Measurements from ENCODE around the gene RABEP1. TPM values are rescaled to one million over a fixed set of nuclear protein-coding genes. Genes with fewer than 3 reads are reported as not detected.
A peak's percentile ranks its signal among the peaks of the same experiment; 100 is the strongest.
"Not testable (repeated sequence)": the region's sequence is repeated elsewhere in the genome, so short reads cannot be mapped to it uniquely, and the experiment has no call there.

RABEP1 gene
- total and polyA plus RNA-seq, 4 donors = 14.9 to 38.2 (median 25.1) TPM

GRCh38 chr17:5425826-5426225 is 143.7 kb downstream of the RABEP1 start:
- H3K9ac ChIP-seq (ENCODE audit: insufficient read depth in 1 of 2, low read length in 2 of 2) = no peak overlapping the region
- no peaks in the 10 kb centered on the region for H3K27me3 ChIP-seq (ENCODE audit: control insufficient read depth in 3 of 3, insufficient read depth in 3 of 3, low read length in 2 of 3)
- H3K27ac ChIP-seq (ENCODE audit: low read depth in 1 of 2, low read length in 1 of 2) = no peak overlapping the region
- DNase-seq (no peak), ATAC-seq (ENCODE audit: insufficient read depth, low FRiP score) (no peak)
- WGBS, 2 donors = 91 to 95% methylated on average over 3 of the region's 3 CpGs
- no peak for TF ChIP-seq CTCF (IDR thresholded peaks at IDR 0.05; ENCODE audit: control extremely low read depth, extremely low read depth)
- H3K4me1 ChIP-seq (ENCODE audit: control insufficient read depth in 5 of 5, insufficient read depth in 5 of 5, low read length in 5 of 5) = peaks cover 0 to 4% (median 1%) of the 10 kb centered on the region in 5 donors
- H3K4me3 ChIP-seq = no peak overlapping the region
- no peaks in the 10 kb centered on the region for H3K9me3 ChIP-seq (ENCODE audit: control insufficient read depth in 4 of 4, insufficient read depth in 3 of 4, low read length in 3 of 4)
- H3K36me3 ChIP-seq (ENCODE audit: control insufficient read depth in 4 of 4, insufficient read depth in 4 of 4, low read length in 4 of 4) = peaks cover 32 to 54% (median 35%) of the 10 kb centered on the region in 4 donors

- no peaks in the 10 kb centered on the region for H3K27me3 ChIP-seq (ENCODE audit: control insufficient read depth in 3 of 3, insufficient read depth in 3 of 3, low read length in 2 of 3)
- no peak for TF ChIP-seq CTCF (IDR thresholded peaks at IDR 0.05; ENCODE audit: control extremely low read depth, extremely low read depth)
- H3K4me1 ChIP-seq (ENCODE audit: control insufficient read depth in 5 of 5, insufficient read depth in 5 of 5, low read length in 5 of 5) = no peaks in the 10 kb centered on the region
- H3K36me3 ChIP-seq (ENCODE audit: control insufficient read depth in 4 of 4, insufficient read depth in 4 of 4, low read length in 4 of 4) = peaks cover 46 to 55% (median 52%) of the 10 kb centered on the region in 4 donors
- no peak for ATAC-seq (ENCODE audit: insufficient read depth, low FRiP score)
- H3K9ac ChIP-seq (ENCODE audit: insufficient read depth in 1 of 2, low read length in 2 of 2) = no peak overlapping the region
- WGBS, 2 donors = 63 to 66% methylated on average over 3 of the region's 3 CpGs
- H3K27ac ChIP-seq (ENCODE audit: low read depth in 1 of 2, low read length in 1 of 2) = no peak overlapping the region
- DNase-seq = no peak
- no peak overlapping the region for H3K4me3 ChIP-seq
- H3K9me3 ChIP-seq (ENCODE audit: control insufficient read depth in 4 of 4, insufficient read depth in 3 of 4, low read length in 3 of 4) = peaks cover 0 to 3% (median 0%) of the 10 kb centered on the region in 4 donors
Observed at GRCh38 chr17:5429191-5429887, 147.3 kb downstream of the RABEP1 start.

GRCh38 chr17:5430413-5430999 is 148.4 kb downstream of the RABEP1 start:
- WGBS, 2 donors = 67 to 88% methylated on average over 3 of the region's 3 CpGs
- Histone ChIP-seq H3K27me3 (ENCODE audit: control insufficient read depth in 3 of 3, insufficient read depth in 3 of 3, low read length in 2 of 3) (no peaks in the 10 kb centered on the region), H3K27ac (ENCODE audit: low read depth in 1 of 2, low read length in 1 of 2) (peak overlapping the region in 1 of 2 donors; percentile 68), H3K9ac (ENCODE audit: insufficient read depth in 1 of 2, low read length in 2 of 2) (no peak overlapping the region), H3K36me3 (ENCODE audit: control insufficient read depth in 4 of 4, insufficient read depth in 4 of 4, low read length in 4 of 4) (peaks cover 48 to 56% (median 53%) of the 10 kb centered on the region in 4 donors), H3K4me3 (no peak overlapping the region), H3K4me1 (ENCODE audit: control insufficient read depth in 5 of 5, insufficient read depth in 5 of 5, low read length in 5 of 5) (peaks cover 0 to 2% (median 0%) of the 10 kb centered on the region in 5 donors), H3K9me3 (ENCODE audit: control insufficient read depth in 4 of 4, insufficient read depth in 3 of 4, low read length in 3 of 4) (peaks cover 0 to 3% (median 0%) of the 10 kb centered on the region in 4 donors)
- no peak for TF ChIP-seq CTCF (IDR thresholded peaks at IDR 0.05; ENCODE audit: control extremely low read depth, extremely low read depth)
- DNase-seq (no peak), ATAC-seq (ENCODE audit: insufficient read depth, low FRiP score) (peak; percentile 55)

- not testable (repeated sequence) for DNase-seq; H3K4me3 ChIP-seq; H3K9me3 ChIP-seq (ENCODE audit: control insufficient read depth in 4 of 4, insufficient read depth in 3 of 4, low read length in 3 of 4); H3K4me1 ChIP-seq (ENCODE audit: control insufficient read depth in 5 of 5, insufficient read depth in 5 of 5, low read length in 5 of 5); H3K27me3 ChIP-seq (ENCODE audit: control insufficient read depth in 3 of 3, insufficient read depth in 3 of 3, low read length in 2 of 3); ATAC-seq (ENCODE audit: insufficient read depth, low FRiP score); H3K9ac ChIP-seq (ENCODE audit: insufficient read depth in 1 of 2, low read length in 2 of 2)
- Histone ChIP-seq H3K27ac (ENCODE audit: low read depth in 1 of 2, low read length in 1 of 2) (peak overlapping the region in 1 of 2 donors; percentile 68), H3K36me3 (ENCODE audit: control insufficient read depth in 4 of 4, insufficient read depth in 4 of 4, low read length in 4 of 4) (peaks cover 43 to 57% (median 48%) of the 10 kb centered on the region in 4 donors)
- 84 to 90% methylated on average over 5 of the region's 5 CpGs for WGBS, 2 donors
Observed at GRCh38 chr17:5431234-5431633, 149.2 kb downstream of the RABEP1 start.
